NCI-H82 (cell line): ENCODE measurements around the gene PDGFRB.

Source experiments
- DNase-seq: peaks from one replicate; lab custom pipeline; 2025; lab: John Stamatoyannopoulos, UW

The PDGFRB gene

GRCh38 chr5:150155258-150156026 lies at the start of gene PDGFRB:
PDGFRB (minus strand) TSS chr5:150155845; CDS start chr5:150137047, 18,798 bp downstream.
- DNase-seq, result peak; percentile 63

- no peak for DNase-seq
These were observed 48.9 kb upstream of the PDGFRB start for GRCh38 chr5:150204590-150204960.

- no peak for DNase-seq
These were observed 48.4 kb upstream of the PDGFRB start for GRCh38 chr5:150203832-150204589.

- no peak for DNase-seq
These were observed 46.9 kb upstream of the PDGFRB start for GRCh38 chr5:150202501-150202900.

GRCh38 chr5:150197476-150197875 lies 41.8 kb upstream of the PDGFRB start:
- no peak for DNase-seq

- DNase-seq, result no peak
These were observed 41.3 kb upstream of the PDGFRB start for GRCh38 chr5:150196986-150197385.

GRCh38 chr5:150196514-150196913 lies 40.9 kb upstream of the PDGFRB start:
- DNase-seq, result no peak

GRCh38 chr5:150195736-150196485 lies 40.3 kb upstream of the PDGFRB start:
- DNase-seq, result no peak

GRCh38 chr5:150192462-150192861 lies 36.8 kb upstream of the PDGFRB start:
- DNase-seq, result no peak

- DNase-seq, result no peak
These were observed 35.3 kb upstream of the PDGFRB start for GRCh38 chr5:150190987-150191386.

GRCh38 chr5:150190503-150190979 lies 34.9 kb upstream of the PDGFRB start:
- DNase-seq, result no peak

GRCh38 chr5:150189728-150190502 lies 34.3 kb upstream of the PDGFRB start, which contains the start of gene SLC6A7:
SLC6A7 (plus strand) TSS chr5:150190062; CDS start chr5:150190328, 266 bp downstream.
- no peak for DNase-seq

GRCh38 chr5:150189326-150189725 lies 33.7 kb upstream of the PDGFRB start:
- no peak for DNase-seq

GRCh38 chr5:150188146-150188842 lies 32.6 kb upstream of the PDGFRB start:
- DNase-seq, result no peak

- no peak for DNase-seq
These were observed 31.3 kb upstream of the PDGFRB start for GRCh38 chr5:150186897-150187296.

GRCh38 chr5:150186137-150186536 lies 30.5 kb upstream of the PDGFRB start:
- no peak for DNase-seq

- DNase-seq, result no peak
These were observed 29.6 kb upstream of the PDGFRB start for GRCh38 chr5:150184990-150185912.

GRCh38 chr5:150184006-150184405 lies 28.4 kb upstream of the PDGFRB start:
- DNase-seq, result no peak

GRCh38 chr5:150183436-150183835 lies 27.8 kb upstream of the PDGFRB start:
- DNase-seq, result no peak

GRCh38 chr5:150182774-150183173 lies 27.1 kb upstream of the PDGFRB start:
- DNase-seq, result no peak
